ENCODE results near the gene TMBIM4.
"Not testable (repeated sequence)": the region's sequence is repeated elsewhere in the genome, so short reads cannot be mapped to it uniquely, and the experiment has no call there.

The TMBIM4 gene

DNA sequence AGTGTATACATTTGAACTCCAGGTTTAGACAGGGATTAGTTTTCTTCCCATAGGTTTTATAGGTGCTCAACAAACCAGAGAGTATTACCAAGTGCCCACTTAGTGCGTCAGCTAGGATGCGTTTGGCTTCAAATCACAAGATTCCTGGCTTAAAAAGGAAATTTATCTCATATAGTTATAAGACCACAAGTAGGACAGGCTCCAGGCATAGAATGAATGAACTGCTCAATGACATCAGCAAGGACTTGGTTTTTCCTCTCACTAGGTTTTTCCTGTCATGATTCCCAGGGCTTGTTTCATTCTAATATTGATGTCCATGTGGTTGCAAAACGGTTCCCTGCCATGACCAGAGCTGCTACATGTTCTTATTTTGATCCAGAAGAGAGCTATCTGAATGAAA is 13.2 kb upstream of the TMBIM4 start:
- no peak for DNase-seq

DNA sequence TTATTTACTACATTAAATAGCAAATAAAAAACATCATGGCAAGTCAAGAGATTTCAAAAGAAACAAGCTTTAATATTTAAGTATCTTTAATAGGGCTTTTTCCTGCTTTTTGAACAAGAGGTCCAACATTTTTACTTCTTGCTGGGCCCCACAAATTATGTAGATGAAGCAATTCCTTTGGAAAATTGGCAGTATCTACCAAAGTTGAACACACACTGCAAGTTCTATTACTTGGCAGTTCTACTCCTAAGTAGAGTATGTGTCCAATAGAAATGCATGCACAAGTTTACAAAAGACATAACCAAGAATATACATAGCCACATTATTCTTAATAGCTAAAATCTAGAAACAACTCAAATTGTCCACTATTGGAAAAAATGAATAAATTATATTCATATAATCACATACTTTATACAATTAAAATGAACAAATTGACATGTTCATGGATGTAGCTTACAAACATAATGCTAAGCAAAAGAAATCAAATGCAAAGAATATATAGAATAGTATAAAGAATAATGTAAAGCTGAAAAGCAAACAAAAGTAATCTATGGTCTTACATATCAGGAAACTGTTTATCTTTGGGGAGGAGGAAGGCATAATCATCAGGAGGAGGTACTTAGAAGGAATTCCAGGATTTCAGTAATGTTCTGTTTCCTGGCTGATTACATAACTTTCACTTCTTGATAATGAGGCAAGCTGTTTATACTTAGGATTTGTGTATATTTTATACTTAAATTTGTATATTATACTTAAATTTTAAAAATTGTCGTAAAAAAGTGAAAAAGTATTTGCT is 6.5 kb upstream of the TMBIM4 start:
- DNase-seq: no peak

DNA sequence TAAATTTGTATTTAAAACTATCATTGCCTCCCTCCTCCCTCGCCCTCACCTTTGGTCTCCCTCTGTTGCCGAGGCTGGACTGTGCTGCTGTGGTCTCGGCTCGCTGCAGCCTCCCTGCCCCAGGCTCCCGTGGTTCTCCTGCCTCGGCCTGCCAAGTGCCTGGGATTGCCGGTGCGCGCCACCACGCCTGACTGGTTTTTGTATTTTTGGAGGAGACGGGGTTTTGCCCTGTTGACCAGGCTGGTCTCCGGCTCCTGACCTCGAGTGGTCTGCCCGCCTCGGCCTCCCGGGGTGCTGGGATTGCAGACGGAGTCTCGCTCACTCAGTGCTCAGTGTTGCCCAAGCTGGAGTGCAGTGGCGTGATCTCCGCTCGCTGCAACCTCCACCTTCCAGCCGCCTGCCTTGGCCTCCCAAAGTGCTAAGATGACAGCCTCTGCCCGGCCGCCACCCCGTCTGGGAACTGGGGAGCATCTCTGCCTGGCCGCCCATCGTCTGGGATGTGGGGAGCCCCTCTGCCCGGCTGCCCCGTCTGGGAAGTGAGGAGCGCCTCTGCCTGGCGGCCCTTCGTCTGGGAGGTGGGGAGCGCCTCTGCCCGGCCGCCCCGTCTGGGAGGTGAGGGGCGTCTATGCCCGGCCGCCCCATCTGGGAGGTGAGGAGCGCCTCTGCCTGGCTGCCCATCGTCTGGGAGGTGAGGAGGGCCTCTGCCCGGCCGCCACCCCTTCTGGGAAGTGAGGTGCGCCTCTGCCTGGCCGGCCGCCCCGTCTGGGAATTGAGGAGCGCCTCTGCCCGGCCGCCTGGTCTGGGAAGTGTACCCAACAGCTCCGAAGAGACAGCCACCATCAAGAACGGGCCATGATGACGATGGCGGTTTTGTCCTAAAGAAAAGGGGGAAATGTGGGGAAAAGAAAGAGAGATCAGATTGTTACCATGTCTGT is 4.9 kb upstream of the TMBIM4 start:
- not testable (repeated sequence) for DNase-seq

DNA sequence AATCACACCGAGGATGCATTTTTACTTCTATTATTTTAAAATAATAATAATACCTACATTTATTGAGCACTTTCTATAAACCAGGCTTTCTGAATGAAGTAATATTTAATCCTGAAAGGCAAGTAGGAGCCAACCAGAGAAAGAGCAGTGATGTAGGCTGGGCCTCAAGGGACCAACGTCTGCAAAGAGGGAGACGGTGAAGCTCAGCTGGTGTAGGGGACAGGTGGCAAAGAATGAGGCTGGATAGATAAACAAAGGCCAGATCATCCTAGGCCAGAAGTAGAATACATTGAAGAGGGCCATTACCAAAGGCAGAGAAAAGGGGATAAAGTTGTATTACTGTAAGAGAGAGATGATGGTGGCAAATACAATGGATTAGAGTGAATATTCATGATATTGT is 810 bp upstream of the TMBIM4 start:
- DNase-seq: no peak

DNA sequence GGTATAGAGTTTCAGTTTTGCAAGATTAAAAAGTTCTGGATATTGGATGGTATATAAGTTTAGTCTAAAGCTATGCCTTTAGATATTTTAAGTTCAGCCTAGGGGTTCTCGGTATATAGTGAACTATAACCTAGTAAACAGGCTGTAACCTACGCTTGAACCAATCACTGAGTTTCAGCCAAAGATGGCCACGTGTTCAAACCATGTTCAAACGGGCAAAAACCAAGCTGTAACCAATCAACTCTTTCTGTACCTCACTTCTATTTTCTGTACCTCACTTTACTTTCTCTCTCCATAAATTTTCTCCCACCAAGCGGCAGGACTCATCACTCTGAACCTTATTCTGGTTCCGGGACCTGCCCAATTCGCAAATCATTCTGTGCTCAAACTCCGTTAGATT is 1.4 kb downstream of the TMBIM4 start:
- no peak for DNase-seq

DNA sequence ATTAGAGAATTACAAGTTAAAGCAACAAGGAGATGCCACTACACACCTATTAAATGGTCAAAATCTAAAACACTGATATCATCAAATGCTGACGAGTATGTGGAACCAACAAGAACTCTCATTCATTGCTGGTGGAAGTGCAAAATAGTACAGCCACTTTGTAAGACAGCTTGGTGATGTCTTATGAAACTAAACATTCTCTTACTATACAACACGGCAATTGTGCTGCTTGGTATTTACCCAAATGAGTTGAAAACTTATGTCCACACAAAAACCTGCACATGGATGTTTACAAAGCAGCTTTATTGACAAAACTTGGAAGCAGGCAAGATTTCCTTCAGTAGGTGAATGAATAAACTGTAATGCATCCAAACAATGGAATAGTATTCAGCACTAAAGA is 3.2 kb downstream of the TMBIM4 start:
- DNase-seq: no peak

- no peak for DNase-seq
These were observed 4.7 kb downstream of the TMBIM4 start for GRCh38 chr12:66165141-66165540.

- DNase-seq: no peak
These were observed 5.4 kb downstream of the TMBIM4 start for GRCh38 chr12:66164349-66164821.

DNA sequence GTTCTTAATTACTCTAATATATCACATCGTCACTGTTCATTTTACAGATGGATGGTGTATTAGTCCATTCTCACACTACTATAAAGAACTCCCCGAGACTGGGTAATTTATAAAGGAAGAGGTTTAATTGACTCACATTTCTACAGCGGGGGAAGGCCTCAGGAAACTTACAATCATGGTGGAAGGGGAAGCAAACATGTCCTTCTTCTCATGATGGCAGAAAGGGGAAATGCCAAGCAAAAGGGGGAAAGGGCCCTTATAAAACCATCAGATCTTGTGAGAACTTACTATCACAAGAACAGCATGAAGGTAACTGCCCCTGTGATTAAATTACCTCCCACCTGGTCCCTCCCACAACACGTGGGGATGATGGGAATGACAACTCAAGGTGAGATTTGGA is 6.5 kb downstream of the TMBIM4 start:
- no peak for DNase-seq

- no peak for DNase-seq
These were observed 7.1 kb downstream of the TMBIM4 start for GRCh38 chr12:66162701-66163100.

DNA sequence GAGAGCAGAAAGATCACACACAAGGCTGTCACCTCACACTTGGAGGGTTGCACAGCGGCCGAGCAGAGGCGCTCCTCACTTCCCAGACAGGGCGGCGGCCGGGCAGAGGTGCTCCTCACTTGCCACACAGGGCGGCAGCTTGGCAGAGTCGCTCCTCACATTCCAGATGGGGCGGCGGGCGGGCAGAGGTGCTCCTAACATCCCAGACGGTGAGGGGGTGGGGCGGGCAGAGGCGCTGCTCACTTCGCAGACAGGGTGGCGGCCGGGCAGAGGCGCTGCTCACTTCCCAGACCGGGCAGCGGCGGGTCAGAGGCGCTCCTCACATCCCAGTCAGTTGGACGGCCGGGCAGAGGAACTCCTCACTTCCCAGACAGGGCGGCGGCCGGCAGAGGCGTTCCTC is 9.1 kb downstream of the TMBIM4 start:
- DNase-seq: no peak

DNA sequence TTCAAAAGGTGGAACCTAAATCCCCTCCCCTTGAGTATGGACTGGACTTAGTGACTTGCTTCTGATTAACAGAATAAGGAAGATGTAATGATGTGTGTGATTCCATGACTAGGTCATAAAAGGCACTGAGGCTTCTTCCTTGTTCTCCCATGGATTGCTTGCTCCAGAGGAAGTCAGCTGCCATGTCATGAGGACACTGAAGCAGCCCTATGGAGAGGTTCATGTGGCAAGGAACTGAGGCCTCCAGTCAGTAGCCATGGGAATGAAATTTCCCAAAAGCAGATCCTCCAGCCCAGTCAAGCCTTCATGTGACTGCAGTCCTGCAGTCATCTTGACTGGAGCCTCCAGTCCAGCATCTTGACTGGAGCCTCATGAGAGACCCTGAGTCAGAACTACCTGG is 10.7 kb downstream of the TMBIM4 start:
- no peak for DNase-seq

GRCh38 chr12:66156654-66157053 is 13.1 kb downstream of the TMBIM4 start:
- no peak for DNase-seq

DNA sequence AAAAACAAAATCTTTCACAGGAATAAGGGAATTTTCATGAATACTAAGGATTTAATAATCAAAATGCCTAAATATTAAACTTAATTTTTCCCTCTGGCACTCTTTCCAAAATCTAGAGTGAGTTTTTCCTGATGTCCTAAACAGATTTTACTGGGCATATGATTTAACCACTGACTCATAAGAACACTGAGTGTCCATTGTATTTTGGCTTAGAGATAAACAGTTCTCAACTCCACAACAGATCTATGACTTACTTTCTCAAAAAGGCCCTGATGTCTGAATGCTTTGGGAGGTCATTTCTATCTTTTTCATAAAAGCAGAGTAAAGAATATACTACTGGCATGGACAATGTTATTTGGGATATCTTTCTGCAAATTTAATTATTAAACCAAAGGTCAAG is 15.0 kb downstream of the TMBIM4 start:
- DNase-seq: no peak

- no peak for DNase-seq
These were observed 17.1 kb downstream of the TMBIM4 start for GRCh38 chr12:66152732-66153131.

GRCh38 chr12:66149702-66150398 is 19.9 kb downstream of the TMBIM4 start:
- DNase-seq: no peak

DNA sequence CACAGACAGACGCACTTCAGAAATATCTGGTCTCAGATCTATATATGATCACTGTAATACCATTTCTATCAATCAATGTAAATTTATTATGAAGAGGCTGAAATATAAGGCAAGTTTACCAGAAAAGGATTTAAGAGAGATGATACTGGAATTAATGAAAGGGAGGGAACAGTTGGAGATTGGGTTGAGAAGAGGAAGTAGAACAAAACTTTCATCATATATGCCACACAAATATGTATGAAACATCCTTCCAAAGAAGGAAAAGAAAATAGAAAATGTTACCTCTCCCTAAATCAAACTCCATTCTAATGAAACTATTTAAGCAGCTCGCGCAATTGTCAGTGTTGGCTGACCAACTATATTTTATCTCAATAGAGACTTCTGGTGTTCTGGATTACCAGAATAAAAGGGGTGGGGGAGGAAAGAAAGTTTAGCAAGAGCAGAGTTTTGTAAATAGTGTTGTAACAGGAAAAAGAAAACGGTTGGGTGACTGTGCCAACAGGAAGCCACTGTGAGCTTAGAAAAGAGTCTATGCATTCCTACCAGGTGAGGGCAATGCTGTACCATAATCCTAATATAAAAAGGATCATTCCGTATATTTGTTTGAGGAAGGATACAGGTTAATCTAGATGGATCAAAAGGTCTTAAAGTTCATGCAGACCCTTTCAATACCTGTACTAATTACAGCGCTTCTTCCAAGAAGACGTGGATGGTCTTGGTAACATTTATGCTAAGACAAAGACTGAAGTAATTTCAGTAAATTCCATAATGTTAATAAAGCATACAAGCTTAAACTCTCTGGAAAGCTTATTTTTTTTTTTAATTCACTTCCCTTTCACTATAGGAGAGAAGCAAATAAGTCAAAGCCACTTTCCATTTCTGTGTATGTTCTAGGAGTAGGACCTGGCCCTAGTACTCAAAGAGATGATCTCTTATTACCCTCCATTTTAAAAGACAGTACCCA is 24.7 kb downstream of the TMBIM4 start:
- DNase-seq: no peak

- no peak for DNase-seq
These were observed 25.9 kb downstream of the TMBIM4 start for GRCh38 chr12:66143868-66144267.

- no peak for DNase-seq
These were observed 27.0 kb downstream of the TMBIM4 start for GRCh38 chr12:66142826-66143225.

DNA sequence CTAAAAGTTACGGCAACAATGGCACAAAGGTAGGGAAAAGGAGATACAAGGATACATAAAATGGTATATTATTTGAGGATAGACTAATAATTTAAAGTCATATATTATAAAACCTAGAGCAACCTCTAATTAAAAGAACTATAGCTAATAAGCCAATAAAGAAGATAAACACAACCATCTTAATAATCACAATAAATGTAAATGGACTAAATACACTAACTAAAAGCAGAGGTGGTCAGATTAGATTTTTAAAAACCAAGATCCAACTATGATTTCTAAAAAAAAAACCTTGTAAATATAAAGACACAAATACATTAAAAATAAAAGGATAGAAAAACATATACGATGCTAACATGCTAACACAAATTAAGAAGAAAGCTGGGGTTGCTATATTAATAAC is 28.5 kb downstream of the TMBIM4 start:
- DNase-seq: no peak

DNA sequence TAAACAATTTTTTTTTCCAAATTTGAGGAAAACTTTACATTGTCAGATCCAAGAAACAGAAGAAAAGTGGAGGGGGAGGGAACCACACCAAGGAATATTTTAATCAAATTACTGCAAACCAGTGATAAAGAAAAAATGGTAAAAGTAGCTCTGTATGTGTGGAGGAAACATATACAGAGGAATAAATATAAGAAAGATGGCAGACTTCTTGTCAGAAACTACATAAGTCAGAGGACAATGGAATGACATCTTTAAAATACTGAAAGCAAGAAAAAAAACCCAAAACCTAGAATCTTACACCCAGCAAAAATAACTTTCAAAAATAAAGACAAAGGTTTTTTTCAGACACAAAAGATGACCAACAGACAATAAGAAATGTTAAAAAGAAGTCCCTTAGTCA is 29.1 kb downstream of the TMBIM4 start:
- no peak for DNase-seq

- no peak for DNase-seq
These were observed 30.5 kb downstream of the TMBIM4 start for GRCh38 chr12:66139328-66139727.

Data from CD4-positive, alpha-beta T cell treated with Interleukin-4 for 4 hours (primary cell).